ENCODE data around the gene RBM47. TPM values are rescaled to one million over a fixed set of nuclear protein-coding genes. Genes with fewer than 3 reads are reported as not detected.
A peak's percentile ranks its signal among the peaks of the same experiment; 100 is the strongest.

The RBM47 gene
- total and polyA plus RNA-seq, 10 of the 15 experiments (the other 5 are each of a cell fraction or from before 2014, with no cell fraction given): 7.9 to 45.0 (median 28.7) TPM

GRCh38 chr4:40662962-40663604 lies 33.4 kb upstream of the RBM47 start (continued):
- TF ChIP-seq, protein P1, sequence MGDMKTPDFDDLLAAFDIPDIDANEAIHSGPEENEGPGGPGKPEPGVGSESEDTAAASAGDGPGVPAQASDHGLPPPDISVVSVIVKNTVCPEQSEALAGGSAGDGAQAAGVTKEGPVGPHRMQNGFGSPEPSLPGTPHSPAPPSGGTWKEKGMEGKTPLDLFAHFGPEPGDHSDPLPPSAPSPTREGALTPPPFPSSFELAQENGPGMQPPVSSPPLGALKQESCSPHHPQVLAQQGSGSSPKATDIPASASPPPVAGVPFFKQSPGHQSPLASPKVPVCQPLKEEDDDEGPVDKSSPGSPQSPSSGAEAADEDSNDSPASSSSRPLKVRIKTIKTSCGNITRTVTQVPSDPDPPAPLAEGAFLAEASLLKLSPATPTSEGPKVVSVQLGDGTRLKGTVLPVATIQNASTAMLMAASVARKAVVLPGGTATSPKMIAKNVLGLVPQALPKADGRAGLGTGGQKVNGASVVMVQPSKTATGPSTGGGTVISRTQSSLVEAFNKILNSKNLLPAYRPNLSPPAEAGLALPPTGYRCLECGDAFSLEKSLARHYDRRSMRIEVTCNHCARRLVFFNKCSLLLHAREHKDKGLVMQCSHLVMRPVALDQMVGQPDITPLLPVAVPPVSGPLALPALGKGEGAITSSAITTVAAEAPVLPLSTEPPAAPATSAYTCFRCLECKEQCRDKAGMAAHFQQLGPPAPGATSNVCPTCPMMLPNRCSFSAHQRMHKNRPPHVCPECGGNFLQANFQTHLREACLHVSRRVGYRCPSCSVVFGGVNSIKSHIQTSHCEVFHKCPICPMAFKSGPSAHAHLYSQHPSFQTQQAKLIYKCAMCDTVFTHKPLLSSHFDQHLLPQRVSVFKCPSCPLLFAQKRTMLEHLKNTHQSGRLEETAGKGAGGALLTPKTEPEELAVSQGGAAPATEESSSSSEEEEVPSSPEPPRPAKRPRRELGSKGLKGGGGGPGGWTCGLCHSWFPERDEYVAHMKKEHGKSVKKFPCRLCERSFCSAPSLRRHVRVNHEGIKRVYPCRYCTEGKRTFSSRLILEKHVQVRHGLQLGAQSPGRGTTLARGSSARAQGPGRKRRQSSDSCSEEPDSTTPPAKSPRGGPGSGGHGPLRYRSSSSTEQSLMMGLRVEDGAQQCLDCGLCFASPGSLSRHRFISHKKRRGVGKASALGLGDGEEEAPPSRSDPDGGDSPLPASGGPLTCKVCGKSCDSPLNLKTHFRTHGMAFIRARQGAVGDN (IDR thresholded peaks at IDR 0.05): peak; percentile 54; the same call in 1 of the 2 replicates
- no peak for TF ChIP-seq NFXL1 (IDR thresholded peaks at IDR 0.05; ENCODE audit: borderline replicate concordance)
- TF ChIP-seq BCL11A (IDR thresholded peaks at IDR 0.05; ENCODE audit: low read depth, low read length): 0 out of 2 replicates have a peak, but pooled peaks have one; percentile 34
- TF ChIP-seq MTA2 (IDR thresholded peaks at IDR 0.05; ENCODE audit: low read depth): peak; percentile 35; the same call in 1 of the 2 replicates
- TF ChIP-seq KLF5 (IDR thresholded peaks at IDR 0.05; ENCODE audit: partially characterized antibody): no peak
- TF ChIP-seq NFIC (IDR thresholded peaks at IDR 0.05; ENCODE audit: low read depth, low read length): peak; percentile 68
- TF ChIP-seq GABPA (IDR thresholded peaks at IDR 0.05; ENCODE audit: low read depth): no peak
- no peak for TF ChIP-seq MEF2A (IDR thresholded peaks at IDR 0.05; ENCODE audit: insufficient read depth, low read depth, low read length)
- peak; percentile 38; the same call in 1 of the 2 replicates for TF ChIP-seq IKZF1 (conservative IDR thresholded peaks at IDR 0.05)
- no peak for TF ChIP-seq ZZZ3 (IDR thresholded peaks at IDR 0.05; ENCODE audit: control insufficient read depth, insufficient read length, low read depth)
- no peak for TF ChIP-seq RELA (IDR thresholded peaks at IDR 0.05; ENCODE audit: borderline replicate concordance, partially characterized antibody)
- peak; percentile 27; the same call in 1 of the 2 replicates for TF ChIP-seq MLLT1 (IDR thresholded peaks at IDR 0.05)
- TF ChIP-seq RCOR1 (conservative IDR thresholded peaks at IDR 0.05; ENCODE audit: low read depth, low read length): no peak
- 0 out of 2 replicates have a peak, but pooled peaks have one; percentile 11 for TF ChIP-seq PAX5 (IDR thresholded peaks at IDR 0.05; ENCODE audit: borderline replicate concordance, low read depth, low read length)
- no peak for TF ChIP-seq BMI1 (IDR thresholded peaks at IDR 0.05; ENCODE audit: borderline replicate concordance)
- no peak for TF ChIP-seq SIX5 (IDR thresholded peaks at IDR 0.05; ENCODE audit: low read depth, low read length, severe bottlenecking)
- peak; percentile 18 for TF ChIP-seq MEF2B (IDR thresholded peaks at IDR 0.05; ENCODE audit: partially characterized antibody, poor library complexity, severe bottlenecking)
- 0 out of 2 replicates have a peak, but pooled peaks have one; percentile 24 for TF ChIP-seq CBFB (IDR thresholded peaks at IDR 0.05; ENCODE audit: low read depth)
- no peak for TF ChIP-seq WRNIP1 (IDR thresholded peaks at IDR 0.05; ENCODE audit: borderline replicate concordance, low read depth, low read length)
- no peak for TF ChIP-seq DPF2 (IDR thresholded peaks at IDR 0.05)
- peak; percentile 55 for TF ChIP-seq SKIL (IDR thresholded peaks at IDR 0.05; ENCODE audit: low read depth, poor library complexity, severe bottlenecking)
- no peak for TF ChIP-seq ZNF622 (IDR thresholded peaks at IDR 0.05)
- no peak for TF ChIP-seq NFYA (IDR thresholded peaks at IDR 0.05; ENCODE audit: borderline replicate concordance, low read depth, low read length)
- no peak for TF ChIP-seq RUNX3 (IDR thresholded peaks at IDR 0.05; ENCODE audit: low read length)
- no peak for TF ChIP-seq PML (IDR thresholded peaks at IDR 0.05; ENCODE audit: low read length)

All from GM12878 (cell line).